Measurements from ENCODE around the gene NEAT1. TPM values are rescaled to one million over a fixed set of nuclear protein-coding genes. Genes with fewer than 3 reads are reported as not detected.
"Not testable (repeated sequence)": the region's sequence is repeated elsewhere in the genome, so short reads cannot be mapped to it uniquely, and the experiment has no call there.

NEAT1 gene
- total RNA-seq, 1 donor from 2014 or later: 28.7 TPM

DNA sequence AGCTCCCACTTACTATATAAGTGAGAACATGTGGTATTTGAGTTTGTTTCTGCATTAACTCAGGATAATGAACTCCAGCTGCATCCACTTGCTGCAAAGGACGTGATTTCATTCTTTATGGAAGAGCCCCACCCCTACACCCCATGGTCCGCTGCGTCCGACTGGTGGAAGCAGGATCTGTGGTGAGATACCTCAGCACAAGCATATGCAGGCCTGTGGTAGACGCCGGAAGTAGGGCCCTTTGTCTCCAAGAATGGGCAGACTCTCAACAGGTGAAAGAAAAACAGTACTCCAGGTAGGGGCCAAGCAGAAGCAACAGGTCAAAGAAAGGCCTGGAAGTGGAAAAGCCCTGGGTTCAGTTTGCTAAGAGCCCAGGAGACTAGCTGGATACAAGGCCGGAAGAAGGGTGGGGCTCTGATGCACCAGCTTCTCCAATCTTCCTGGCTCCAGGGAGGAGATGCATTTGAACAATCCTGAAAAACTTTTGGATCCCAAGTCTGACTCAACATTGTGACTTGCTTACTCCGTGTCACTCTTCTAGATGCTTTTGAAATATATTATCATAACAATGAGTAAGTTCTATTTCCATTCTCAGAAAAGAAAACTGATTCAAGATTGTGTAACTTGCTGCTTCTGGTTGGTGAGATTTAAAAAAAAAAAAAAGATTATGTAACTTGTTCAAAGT, 30.4 kb downstream of the NEAT1 start:
- TF ChIP-seq, protein P1, sequence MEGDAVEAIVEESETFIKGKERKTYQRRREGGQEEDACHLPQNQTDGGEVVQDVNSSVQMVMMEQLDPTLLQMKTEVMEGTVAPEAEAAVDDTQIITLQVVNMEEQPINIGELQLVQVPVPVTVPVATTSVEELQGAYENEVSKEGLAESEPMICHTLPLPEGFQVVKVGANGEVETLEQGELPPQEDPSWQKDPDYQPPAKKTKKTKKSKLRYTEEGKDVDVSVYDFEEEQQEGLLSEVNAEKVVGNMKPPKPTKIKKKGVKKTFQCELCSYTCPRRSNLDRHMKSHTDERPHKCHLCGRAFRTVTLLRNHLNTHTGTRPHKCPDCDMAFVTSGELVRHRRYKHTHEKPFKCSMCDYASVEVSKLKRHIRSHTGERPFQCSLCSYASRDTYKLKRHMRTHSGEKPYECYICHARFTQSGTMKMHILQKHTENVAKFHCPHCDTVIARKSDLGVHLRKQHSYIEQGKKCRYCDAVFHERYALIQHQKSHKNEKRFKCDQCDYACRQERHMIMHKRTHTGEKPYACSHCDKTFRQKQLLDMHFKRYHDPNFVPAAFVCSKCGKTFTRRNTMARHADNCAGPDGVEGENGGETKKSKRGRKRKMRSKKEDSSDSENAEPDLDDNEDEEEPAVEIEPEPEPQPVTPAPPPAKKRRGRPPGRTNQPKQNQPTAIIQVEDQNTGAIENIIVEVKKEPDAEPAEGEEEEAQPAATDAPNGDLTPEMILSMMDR (IDR thresholded peaks at IDR 0.05; ENCODE audit: insufficient read depth, low read length, poor library complexity, severe bottlenecking): no peak
- no peak for DNase-seq (ENCODE audit: low read depth)

GRCh38 chr11:65454311-65454695, 31.7 kb downstream of the NEAT1 start:
- DNase-seq (ENCODE audit: low read depth): no peak
- H3K36me3 ChIP-seq (ENCODE audit: control insufficient read depth, insufficient read depth, low read length): no peaks in the 10 kb centered on the region
- no peaks in the 10 kb centered on the region for H3K27me3 ChIP-seq (ENCODE audit: control insufficient read depth, insufficient read depth, low read length)
- TF ChIP-seq, protein P1 (IDR thresholded peaks at IDR 0.05; ENCODE audit: insufficient read depth, low read length, poor library complexity, severe bottlenecking): no peak
- peak overlapping the region; percentile 53 for H3K4me3 ChIP-seq (ENCODE audit: low read depth, low read length)

More for the DNA sequence above, 30.4 kb downstream of the NEAT1 start:
- no peaks in the 10 kb centered on the region for H3K36me3 ChIP-seq (ENCODE audit: control insufficient read depth, insufficient read depth, low read length)
- H3K27me3 ChIP-seq (ENCODE audit: control insufficient read depth, insufficient read depth, low read length): no peaks in the 10 kb centered on the region
- no peak overlapping the region for H3K4me3 ChIP-seq (ENCODE audit: low read depth, low read length)

DNA sequence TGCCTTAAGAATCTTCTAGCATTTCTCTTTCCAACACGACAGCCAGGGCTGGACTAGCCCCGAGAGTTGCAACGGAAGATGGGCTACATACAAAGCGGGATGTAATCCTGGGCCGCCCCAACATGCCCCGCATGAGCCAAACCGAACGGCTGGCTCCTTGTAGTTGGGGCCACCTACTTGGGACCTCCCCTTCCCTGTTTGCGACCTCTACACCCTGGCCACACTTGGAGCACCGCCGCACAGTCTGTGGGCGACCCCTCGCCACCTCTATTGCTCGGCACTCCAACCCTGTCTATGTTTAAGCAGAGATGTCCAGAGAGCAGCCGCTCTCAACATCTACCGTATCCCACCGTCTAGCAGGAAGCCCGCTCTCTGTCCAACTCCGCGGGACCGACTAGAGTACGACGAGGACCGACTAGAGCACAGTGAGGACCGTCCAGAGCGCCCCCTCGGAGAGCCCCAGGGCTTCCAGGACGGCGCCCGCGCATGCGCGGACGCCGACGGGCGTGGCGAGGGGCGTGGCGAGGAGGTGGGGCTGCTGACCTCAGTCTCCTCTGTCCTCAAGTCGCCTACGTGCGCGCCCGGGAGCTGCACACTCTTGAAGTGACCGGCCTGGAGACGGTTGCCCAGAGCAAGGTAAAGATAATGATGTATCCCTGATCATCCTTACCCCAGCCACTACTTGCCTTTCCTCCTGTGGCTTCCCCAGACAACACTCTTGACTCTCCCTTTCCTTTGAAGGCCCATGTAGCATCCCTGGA, 32.3 kb downstream of the NEAT1 start:
- Histone ChIP-seq H3K27me3 (ENCODE audit: control insufficient read depth, insufficient read depth, low read length) (no peaks in the 10 kb centered on the region), H3K36me3 (ENCODE audit: control insufficient read depth, insufficient read depth, low read length) (no peaks in the 10 kb centered on the region), H3K4me3 (ENCODE audit: low read depth, low read length) (peak overlapping the region; percentile 53)
- no peak for DNase-seq (ENCODE audit: low read depth)
- TF ChIP-seq, protein P1 (IDR thresholded peaks at IDR 0.05; ENCODE audit: insufficient read depth, low read length, poor library complexity, severe bottlenecking): no peak

GRCh38 chr11:65456418-65456817, 33.8 kb downstream of the NEAT1 start:
- Histone ChIP-seq H3K36me3 (ENCODE audit: control insufficient read depth, insufficient read depth, low read length) (no peaks in the 10 kb centered on the region), H3K4me3 (ENCODE audit: low read depth, low read length) (no peak overlapping the region), H3K27me3 (ENCODE audit: control insufficient read depth, insufficient read depth, low read length) (no peaks in the 10 kb centered on the region)
- DNase-seq (ENCODE audit: low read depth): no peak
- TF ChIP-seq, protein P1 (IDR thresholded peaks at IDR 0.05; ENCODE audit: insufficient read depth, low read length, poor library complexity, severe bottlenecking): no peak

GRCh38 chr11:65459552-65459951, 37.0 kb downstream of the NEAT1 start:
- DNase-seq (ENCODE audit: low read depth): no peak
- Histone ChIP-seq H3K4me3 (ENCODE audit: low read depth, low read length) (no peak overlapping the region), H3K27me3 (ENCODE audit: control insufficient read depth, insufficient read depth, low read length) (no peaks in the 10 kb centered on the region), H3K36me3 (ENCODE audit: control insufficient read depth, insufficient read depth, low read length) (no peaks in the 10 kb centered on the region)
- TF ChIP-seq, protein P1 (IDR thresholded peaks at IDR 0.05; ENCODE audit: insufficient read depth, low read length, poor library complexity, severe bottlenecking): no peak

DNA sequence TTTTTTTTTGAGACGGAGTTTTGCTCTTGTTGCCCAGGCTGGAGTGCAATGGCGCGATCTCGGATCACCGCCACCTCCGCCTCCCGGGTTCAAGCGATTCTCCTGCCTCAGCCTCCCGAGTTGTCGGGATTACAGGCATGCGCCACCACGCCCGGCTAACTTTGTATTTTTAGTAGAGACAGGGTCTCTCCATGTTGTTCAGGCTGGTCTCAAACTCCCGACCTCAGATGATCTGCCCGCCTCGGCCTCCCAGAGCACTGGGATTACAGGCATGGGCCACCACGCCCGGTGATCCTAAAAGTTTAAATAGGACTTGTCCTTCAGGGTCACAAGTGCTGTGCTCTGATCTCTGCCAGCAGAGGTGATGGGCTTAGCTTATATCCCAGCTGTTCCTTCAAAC, 42.9 kb downstream of the NEAT1 start:
- not testable (repeated sequence) for H3K4me3 ChIP-seq (ENCODE audit: low read depth, low read length); H3K27me3 ChIP-seq (ENCODE audit: control insufficient read depth, insufficient read depth, low read length); DNase-seq (ENCODE audit: low read depth); H3K36me3 ChIP-seq (ENCODE audit: control insufficient read depth, insufficient read depth, low read length)

DNA sequence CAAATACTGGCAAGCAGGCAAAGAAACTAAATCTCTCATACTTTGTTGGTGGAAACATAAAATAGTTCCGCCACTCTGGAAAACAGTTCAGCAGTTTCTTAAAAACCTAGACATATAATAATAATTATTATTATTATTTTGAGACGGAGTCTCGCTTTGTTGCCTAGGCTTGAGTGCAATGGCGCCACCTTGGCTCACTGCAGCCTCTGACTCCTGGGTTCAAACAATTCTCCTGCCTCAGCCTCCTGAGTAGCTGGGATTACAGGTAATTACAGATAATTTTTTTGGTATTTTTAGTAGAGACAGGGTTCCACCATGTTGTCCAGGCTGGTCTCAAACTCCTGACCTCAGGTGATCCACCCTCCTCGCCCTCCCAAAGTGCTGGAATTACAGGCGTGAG, 44.7 kb downstream of the NEAT1 start:
- not testable (repeated sequence) for H3K27me3 ChIP-seq (ENCODE audit: control insufficient read depth, insufficient read depth, low read length); H3K36me3 ChIP-seq (ENCODE audit: control insufficient read depth, insufficient read depth, low read length); H3K4me3 ChIP-seq (ENCODE audit: low read depth, low read length); DNase-seq (ENCODE audit: low read depth)
